Subcutaneous abdominal adipose tissue (tissue), 5 donors: ENCODE measurements around the gene DYRK2.

Source experiments
- H3K27ac ChIP-seq: one replicate; pipeline ENCODE4 v1.7.0; 2013; ENCODE audit warnings: low read depth, mild to moderate bottlenecking, inconsistent platforms, low read length, moderate library complexity
- H3K27me3 ChIP-seq, 5 donors: one replicate each; pipeline ENCODE4 v1.7.0; 2013; ENCODE audit warnings: low read length in 5 of 5, inconsistent platforms in 1 of 5; ENCODE audit not compliant: control insufficient read depth in 5 of 5, insufficient read depth in 4 of 5
- H3K36me3 ChIP-seq, 5 donors: one replicate each; pipeline ENCODE4 v1.7.0; 2013; ENCODE audit warnings: low read length in 5 of 5; ENCODE audit not compliant: control insufficient read depth in 5 of 5, insufficient read depth in 5 of 5
- H3K4me1 ChIP-seq, 5 donors: one replicate each; pipeline ENCODE4 v1.7.0; 2013; ENCODE audit warnings: low read length in 5 of 5, mild to moderate bottlenecking in 3 of 5, moderate library complexity in 1 of 5; ENCODE audit not compliant: control insufficient read depth in 5 of 5, insufficient read depth in 5 of 5
- H3K4me3 ChIP-seq, 5 donors: one replicate each; pipeline ENCODE4 v1.7.0; 2013; ENCODE audit warnings: low read length in 5 of 5, low read depth in 1 of 5
- H3K9ac ChIP-seq, 5 donors: one replicate each; pipeline ENCODE4 v1.7.0; 2013; ENCODE audit warnings: low read length in 5 of 5, mild to moderate bottlenecking in 4 of 5, moderate library complexity in 3 of 5
- H3K9me3 ChIP-seq, 5 donors: one replicate each; pipeline ENCODE4 v1.7.0; 2013; ENCODE audit warnings: low read length in 5 of 5; ENCODE audit not compliant: control insufficient read depth in 5 of 5
- donor health status: healthy.
- donor health status: healthy.
- donor health status: healthy.
- donor health status: healthy.
- donor health status: healthy.

The DYRK2 gene

DNA sequence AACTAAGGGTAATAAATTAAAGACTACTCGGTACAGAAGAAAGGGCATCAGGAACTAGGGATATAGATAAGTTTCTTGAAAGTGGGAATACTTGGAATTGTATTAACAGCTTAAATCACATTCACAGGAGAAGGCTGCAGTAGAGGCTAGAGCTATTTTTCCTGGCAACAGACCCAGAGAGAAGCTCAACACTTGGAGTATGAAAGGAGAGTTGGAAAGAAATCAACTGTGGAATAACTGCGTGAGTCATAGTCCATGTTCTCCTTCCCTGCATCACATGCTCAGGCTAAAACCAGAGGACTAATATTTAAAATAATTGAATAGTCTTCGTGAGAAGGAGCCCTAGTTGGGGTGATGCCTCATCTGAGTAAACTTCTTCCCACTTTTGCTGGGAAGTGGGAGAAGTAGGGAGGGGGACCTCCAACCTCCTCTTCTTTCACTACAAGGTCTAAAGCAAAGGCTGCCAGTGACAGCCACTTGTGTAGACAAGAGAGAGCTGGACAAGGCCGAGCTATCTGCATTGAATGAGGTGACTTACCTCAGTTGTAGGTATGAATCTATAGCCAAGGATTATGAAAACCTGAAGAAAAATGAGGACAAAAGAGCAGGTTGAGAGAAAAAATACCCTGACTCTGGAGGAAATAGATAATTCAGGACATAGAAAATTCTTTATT is 32.7 kb downstream of the DYRK2 start:
- peaks cover 0 to 11% (median 4%) of the 10 kb centered on the region in 5 donors for H3K4me1 ChIP-seq
- no peaks in the 10 kb centered on the region for H3K9me3 ChIP-seq
- no peak overlapping the region for H3K9ac ChIP-seq
- H3K27me3 ChIP-seq = no peaks in the 10 kb centered on the region
- no peak overlapping the region for H3K4me3 ChIP-seq
- H3K27ac ChIP-seq = no peak overlapping the region
- H3K36me3 ChIP-seq = no peaks in the 10 kb centered on the region

DNA sequence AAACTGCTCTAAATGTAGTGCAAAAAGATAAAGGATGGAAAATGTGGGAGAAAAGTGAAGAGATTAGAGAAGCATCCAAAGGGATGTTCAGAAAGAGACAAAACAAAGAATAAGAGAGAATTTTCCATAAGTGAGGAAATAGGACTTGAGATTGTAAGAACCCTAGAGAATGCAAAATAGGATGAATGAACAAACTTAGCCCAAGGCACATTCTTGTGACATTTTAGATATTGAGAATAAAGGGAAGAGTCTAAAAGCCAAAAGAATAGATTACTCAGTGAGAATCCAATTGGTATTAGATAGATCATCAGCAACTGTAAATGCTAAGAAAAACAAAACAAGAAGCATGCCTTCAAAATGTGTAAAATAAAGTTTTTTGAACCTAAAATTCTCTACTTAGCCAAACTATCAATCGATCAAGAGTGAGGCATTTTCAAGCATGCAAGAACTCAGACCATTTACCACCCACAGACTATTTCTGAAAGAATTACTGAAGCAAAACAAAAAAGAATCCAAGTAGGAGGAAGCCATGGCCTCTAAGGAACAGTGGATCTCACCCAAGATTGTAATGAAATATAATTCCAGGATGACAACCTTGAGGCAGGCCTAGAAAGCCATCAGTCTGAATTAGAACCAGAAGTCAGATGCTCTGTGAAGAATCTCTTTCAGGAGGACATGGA is 33.5 kb downstream of the DYRK2 start:
- Histone ChIP-seq H3K27ac (no peak overlapping the region), H3K9ac (no peak overlapping the region), H3K4me3 (no peak overlapping the region), H3K27me3 (no peaks in the 10 kb centered on the region), H3K4me1 (peaks cover 0 to 11% (median 4%) of the 10 kb centered on the region in 5 donors), H3K9me3 (no peaks in the 10 kb centered on the region), H3K36me3 (no peaks in the 10 kb centered on the region)

DNA sequence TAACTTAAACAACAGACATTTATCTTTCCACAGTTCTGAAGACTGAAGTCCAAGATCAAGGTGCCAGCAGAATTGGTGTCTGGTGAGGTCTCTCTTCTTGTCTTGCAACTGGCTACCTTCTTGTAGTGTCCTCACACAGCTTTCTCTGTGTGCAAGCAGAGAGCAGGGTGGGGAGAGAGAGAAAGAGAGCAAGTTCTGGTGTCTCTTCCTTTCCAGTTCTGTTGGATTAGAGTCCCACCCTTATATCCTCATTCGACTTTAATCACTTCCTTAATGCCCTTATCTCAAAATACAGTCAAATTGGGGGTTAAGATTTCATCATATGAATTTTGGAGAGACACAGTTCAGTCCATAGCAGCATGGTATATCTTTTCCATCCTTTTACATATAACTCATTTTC is 40.8 kb downstream of the DYRK2 start:
- H3K9ac ChIP-seq = no peak overlapping the region
- no peak overlapping the region for H3K27ac ChIP-seq
- peaks cover 0 to 2% (median 0%) of the 10 kb centered on the region in 5 donors for H3K9me3 ChIP-seq
- no peaks in the 10 kb centered on the region for H3K27me3 ChIP-seq
- no peak overlapping the region for H3K4me3 ChIP-seq
- no peaks in the 10 kb centered on the region for H3K36me3 ChIP-seq
- H3K4me1 ChIP-seq = no peaks in the 10 kb centered on the region

DNA sequence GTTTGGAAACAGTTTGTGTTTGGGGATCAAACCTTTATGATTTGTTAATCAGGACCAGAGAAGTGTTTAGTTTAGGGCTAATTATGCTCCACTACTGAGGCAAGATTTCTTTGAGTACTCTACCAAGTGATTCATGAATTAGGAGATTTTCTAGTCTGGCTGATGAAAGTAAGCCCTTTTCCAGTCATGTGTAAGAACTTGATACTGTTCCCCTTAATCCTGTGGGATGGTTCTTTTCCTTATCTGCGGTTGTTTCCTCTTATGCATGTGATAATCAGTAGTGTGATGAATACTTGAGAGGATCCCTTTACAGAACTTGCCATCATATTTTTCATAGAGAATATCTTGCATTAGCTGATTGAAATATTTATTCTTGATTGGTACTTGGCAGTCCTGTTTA is 42.1 kb downstream of the DYRK2 start:
- H3K9me3 ChIP-seq = peaks cover 0 to 2% (median 0%) of the 10 kb centered on the region in 5 donors
- no peak overlapping the region for H3K4me3 ChIP-seq
- no peaks in the 10 kb centered on the region for H3K27me3 ChIP-seq
- no peak overlapping the region for H3K9ac ChIP-seq
- no peaks in the 10 kb centered on the region for H3K4me1 ChIP-seq
- H3K36me3 ChIP-seq = no peaks in the 10 kb centered on the region
- no peak overlapping the region for H3K27ac ChIP-seq

DNA sequence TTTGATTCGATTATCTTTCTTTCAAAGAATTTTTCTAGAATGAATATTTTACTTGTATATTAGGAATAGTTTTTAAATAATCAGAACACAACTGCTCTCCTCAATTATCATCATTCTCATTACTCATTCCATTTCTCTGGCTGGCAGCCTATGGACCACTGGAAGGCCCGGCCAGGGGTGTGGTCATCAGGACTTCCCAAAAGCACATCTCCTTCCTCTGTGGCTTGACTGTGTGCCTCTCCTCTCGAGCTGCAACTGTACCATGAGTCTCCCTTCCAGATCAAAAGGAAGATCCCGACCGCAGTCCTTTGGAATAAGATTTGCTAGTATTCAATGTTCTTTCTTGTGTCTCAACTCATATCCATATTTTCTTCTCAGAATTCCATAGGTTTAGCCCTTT is 42.7 kb downstream of the DYRK2 start:
- H3K27me3 ChIP-seq = no peaks in the 10 kb centered on the region
- H3K4me3 ChIP-seq = no peak overlapping the region
- H3K36me3 ChIP-seq = no peaks in the 10 kb centered on the region
- no peak overlapping the region for H3K9ac ChIP-seq
- H3K9me3 ChIP-seq = peaks cover 0 to 2% (median 0%) of the 10 kb centered on the region in 5 donors
- H3K27ac ChIP-seq = no peak overlapping the region
- H3K4me1 ChIP-seq = no peaks in the 10 kb centered on the region

DNA sequence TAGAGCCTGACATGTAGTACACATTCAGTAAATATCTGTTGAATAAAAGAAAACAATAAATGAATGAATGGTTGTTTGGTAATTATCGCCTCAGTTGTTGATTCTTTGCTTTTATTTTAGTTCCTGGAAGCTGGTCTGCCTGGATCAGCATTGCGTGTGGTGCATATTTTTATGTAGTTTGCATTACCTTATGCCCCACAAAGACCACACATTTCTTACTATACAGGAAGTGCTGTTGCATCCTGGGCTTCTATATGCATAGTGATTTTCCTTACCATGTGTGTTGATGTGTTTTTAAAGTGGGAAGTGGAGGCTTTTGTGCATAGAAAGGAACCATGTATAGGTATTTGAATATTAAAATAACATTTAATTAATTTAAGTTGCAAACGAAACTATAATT is 43.6 kb downstream of the DYRK2 start:
- H3K4me1 ChIP-seq = no peaks in the 10 kb centered on the region
- H3K9ac ChIP-seq = no peak overlapping the region
- no peaks in the 10 kb centered on the region for H3K27me3 ChIP-seq
- peaks cover 0 to 2% (median 0%) of the 10 kb centered on the region in 5 donors for H3K9me3 ChIP-seq
- H3K4me3 ChIP-seq = no peak overlapping the region
- H3K27ac ChIP-seq = no peak overlapping the region
- no peaks in the 10 kb centered on the region for H3K36me3 ChIP-seq

DNA sequence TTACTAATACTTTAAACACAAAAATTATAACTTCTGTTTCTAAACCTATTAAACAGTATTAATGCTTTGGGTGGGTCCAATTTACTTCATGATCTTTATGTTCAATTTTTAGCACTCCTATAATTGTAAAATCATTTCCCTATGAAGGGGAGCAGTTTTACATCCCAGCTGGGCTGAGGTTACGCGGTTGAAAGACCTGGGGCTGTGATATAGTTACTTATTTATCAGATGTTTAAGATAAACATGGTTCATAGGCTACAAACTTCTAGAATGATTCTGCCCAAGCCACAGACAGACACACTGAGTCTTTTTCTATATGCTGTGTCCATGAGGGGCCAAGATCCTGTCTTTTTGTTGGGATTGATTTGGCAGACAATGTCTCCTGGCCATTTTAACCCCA is 44.4 kb downstream of the DYRK2 start:
- no peaks in the 10 kb centered on the region for H3K9me3 ChIP-seq
- no peak overlapping the region for H3K9ac ChIP-seq
- H3K36me3 ChIP-seq = no peaks in the 10 kb centered on the region
- no peaks in the 10 kb centered on the region for H3K27me3 ChIP-seq
- H3K27ac ChIP-seq = no peak overlapping the region
- H3K4me1 ChIP-seq = no peaks in the 10 kb centered on the region
- H3K4me3 ChIP-seq = no peak overlapping the region

DNA sequence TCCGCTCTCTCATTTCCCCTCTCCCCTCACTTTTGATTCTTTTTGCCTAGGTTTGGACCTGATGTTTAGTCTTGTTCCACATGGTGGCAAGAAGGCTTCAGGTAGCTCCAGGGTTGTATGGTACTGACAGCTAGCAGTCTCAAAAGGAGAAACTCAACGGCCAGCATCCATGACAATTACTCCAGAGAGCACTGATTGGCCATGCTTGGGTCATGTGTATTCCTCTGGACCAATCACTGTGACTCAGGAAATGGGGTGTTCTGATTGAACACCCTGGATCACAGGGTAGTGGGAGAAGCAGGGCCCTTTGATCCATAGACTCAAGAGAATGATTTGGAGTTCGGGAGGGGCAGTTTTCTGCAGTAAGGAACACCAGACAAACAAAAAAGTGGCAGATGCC is 45.3 kb downstream of the DYRK2 start:
- Histone ChIP-seq H3K27me3 (no peaks in the 10 kb centered on the region), H3K9me3 (no peaks in the 10 kb centered on the region), H3K4me1 (peaks cover 0 to 7% (median 0%) of the 10 kb centered on the region in 5 donors), H3K4me3 (no peak overlapping the region), H3K9ac (no peak overlapping the region), H3K27ac (no peak overlapping the region), H3K36me3 (no peaks in the 10 kb centered on the region)

DNA sequence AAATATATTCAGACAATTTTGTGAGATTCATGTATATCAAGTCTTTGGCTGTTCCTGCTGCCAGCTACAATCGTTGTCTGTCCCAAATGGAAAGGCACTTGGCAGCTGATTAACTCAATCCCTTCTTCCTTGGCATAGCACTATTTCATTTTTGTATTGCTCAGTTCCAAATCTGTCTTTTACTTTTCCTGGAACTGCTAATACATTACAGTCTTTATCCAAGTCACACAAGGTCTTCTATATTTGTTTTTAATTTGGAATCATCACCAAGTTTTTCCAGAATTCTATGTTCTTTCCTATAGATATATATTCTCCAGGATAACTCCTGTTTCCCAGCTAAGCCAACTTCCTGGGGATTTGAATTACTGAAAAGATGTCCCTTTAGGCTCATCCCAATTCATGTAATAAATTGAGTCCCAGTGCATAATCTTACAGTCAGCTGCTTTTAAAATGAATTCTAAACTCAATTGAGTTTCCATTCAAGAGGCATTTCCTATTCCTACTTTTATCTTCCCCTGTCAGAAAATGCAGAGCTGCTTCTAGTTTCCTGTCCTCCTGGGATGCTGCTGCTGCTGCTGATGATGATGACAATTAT is 45.9 kb downstream of the DYRK2 start:
- Histone ChIP-seq H3K9ac (no peak overlapping the region), H3K4me1 (peaks cover 0 to 9% (median 0%) of the 10 kb centered on the region in 5 donors), H3K9me3 (no peaks in the 10 kb centered on the region), H3K36me3 (no peaks in the 10 kb centered on the region), H3K27me3 (no peaks in the 10 kb centered on the region), H3K27ac (no peak overlapping the region), H3K4me3 (no peak overlapping the region)

DNA sequence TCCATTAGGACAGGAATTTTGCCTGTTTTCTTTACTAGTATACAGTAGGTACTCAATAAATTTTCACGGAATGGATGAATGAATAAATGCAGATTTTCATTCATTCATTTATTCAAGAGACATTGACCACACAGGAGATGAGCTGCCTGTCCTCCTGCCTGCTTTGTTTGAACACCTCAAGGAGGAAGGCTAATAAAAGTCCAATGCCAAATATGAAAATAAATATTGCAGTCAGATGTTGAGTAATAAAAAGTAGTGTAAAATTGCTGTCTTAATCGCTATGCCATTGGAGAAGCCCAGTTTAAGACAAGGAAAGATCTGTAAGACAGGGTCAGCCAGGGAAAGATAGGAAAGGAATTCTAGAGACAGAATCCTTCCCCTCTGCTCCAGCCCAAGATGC is 47.4 kb downstream of the DYRK2 start:
- H3K36me3 ChIP-seq = no peaks in the 10 kb centered on the region
- H3K4me1 ChIP-seq = peaks cover 0 to 11% (median 0%) of the 10 kb centered on the region in 5 donors
- no peaks in the 10 kb centered on the region for H3K9me3 ChIP-seq
- no peak overlapping the region for H3K9ac ChIP-seq
- H3K27ac ChIP-seq = no peak overlapping the region
- H3K27me3 ChIP-seq = no peaks in the 10 kb centered on the region
- no peak overlapping the region for H3K4me3 ChIP-seq
